HepG2 (cell line): ENCODE results near the gene EPN3. TPM values are rescaled to one million over a fixed set of nuclear protein-coding genes. Genes with fewer than 3 reads are reported as not detected.

Source experiments
- AGO2 ChIP-seq: fragments of 200-400 bp; formaldehyde crosslinking; optimal IDR thresholded peaks from 2 replicates; pipeline ENCODE3; 2017; ENCODE audit warnings: mild to moderate bottlenecking, low read depth, low read length, moderate library complexity
- BCL6 ChIP-seq: IDR thresholded peaks from 2 replicates; pipeline ENCODE4 v1.6.1; 2016; ENCODE audit warnings: missing genetic modification reagents, missing compliant biosample characterization
- BHLHE40 ChIP-seq: IDR thresholded peaks from 2 replicates; pipeline ENCODE4 v1.6.1; 2011; ENCODE audit warnings: low read length, improper control_type of control experiment
- CREBL2 ChIP-seq: sonication (generic); formaldehyde crosslinking; IDR thresholded peaks from 2 replicates; pipeline ENCODE4 v1.8.1; 2023; ENCODE audit warnings: missing genetic modification reagents, mild to moderate bottlenecking, borderline replicate concordance
- FOXP1 ChIP-seq, 2 experiments: fragments of 450-650 bp in 1 of 2; IDR thresholded peaks; 2 replicates each; pipeline ENCODE4 v1.6.1; 2017 to 2018; ENCODE audit warnings: antibody characterized with exemption in 1 of 2
- HMG20B ChIP-seq: conservative IDR thresholded peaks from 2 replicates; pipeline ENCODE4 v1.6.1; 2016; ENCODE audit warnings: missing genetic modification reagents, missing compliant biosample characterization
- HNRNPH1 ChIP-seq: fragments of 200-400 bp; formaldehyde crosslinking; optimal IDR thresholded peaks from 2 replicates; pipeline ENCODE3; 2017; ENCODE audit warnings: mild to moderate bottlenecking, low read depth, low read length
- IRF9 ChIP-seq: sonication (generic); formaldehyde crosslinking; IDR thresholded peaks from 2 replicates; pipeline ENCODE4 v1.8.0; 2022; ENCODE audit warnings: missing genetic modification reagents, mild to moderate bottlenecking, borderline replicate concordance
- KLF13 ChIP-seq: sonication (generic); formaldehyde crosslinking; IDR thresholded peaks from 2 replicates; pipeline ENCODE4 v1.4.0; 2020; ENCODE audit warnings: mild to moderate bottlenecking, missing genetic modification reagents
- MAF1 ChIP-seq: sonication (generic); formaldehyde crosslinking; IDR thresholded peaks from 2 replicates; pipeline ENCODE4 v1.5.0; 2020; ENCODE audit warnings: missing genetic modification reagents, borderline replicate concordance
- MAFF ChIP-seq: IDR thresholded peaks from 2 replicates; pipeline ENCODE4 v1.6.1; 2011; ENCODE audit warnings: low read depth, low read length, improper control_type of control experiment
- MBD4 ChIP-seq: IDR thresholded peaks from 2 replicates; pipeline ENCODE4 v1.6.1; 2012; ENCODE audit warnings: low read length, inconsistent platforms, borderline replicate concordance
- MTF2 ChIP-seq: sonication (generic); formaldehyde crosslinking; IDR thresholded peaks from 2 replicates; pipeline ENCODE4 v1.5.0; 2020; ENCODE audit warnings: missing genetic modification reagents, borderline replicate concordance
- NFYC ChIP-seq: IDR thresholded peaks from 2 replicates; pipeline ENCODE4 v1.6.1; 2016; ENCODE audit warnings: missing genetic modification reagents, missing compliant biosample characterization
- NR2C2 ChIP-seq: sonication (generic); formaldehyde crosslinking; IDR thresholded peaks from 2 replicates; pipeline ENCODE4 v1.4.0; 2020; ENCODE audit warnings: missing genetic modification reagents, mild to moderate bottlenecking, moderate library complexity, borderline replicate concordance
- PPARG ChIP-seq: conservative IDR thresholded peaks from 2 replicates; pipeline ENCODE4 v1.6.1; 2016; ENCODE audit warnings: missing biosample characterization, missing genetic modification reagents
- REL ChIP-seq: sonication (generic); formaldehyde crosslinking; conservative IDR thresholded peaks from 2 replicates; pipeline ENCODE4 v1.8.0; 2022; ENCODE audit warnings: mild to moderate bottlenecking, missing genetic modification reagents, moderate library complexity
- TBL1XR1 ChIP-seq: fragments of 150-350 bp; IDR thresholded peaks from 2 replicates; pipeline ENCODE4 v1.6.1; 2014; ENCODE audit warnings: borderline replicate concordance, low read length; ENCODE audit not compliant: partially characterized antibody
- ZBTB26 ChIP-seq: IDR thresholded peaks from 2 replicates; pipeline ENCODE4 v1.6.1; 2016; ENCODE audit warnings: missing compliant biosample characterization, missing genetic modification reagents, borderline replicate concordance
- ZNF337 ChIP-seq: sonication (generic); formaldehyde crosslinking; IDR thresholded peaks from 2 replicates; pipeline ENCODE4 v1.5.1; 2020; ENCODE audit warnings: missing genetic modification reagents, low read depth, mild to moderate bottlenecking, borderline replicate concordance
- ZNF652 ChIP-seq: IDR thresholded peaks from 2 replicates; pipeline ENCODE4 v1.6.1; 2016; ENCODE audit warnings: low read depth, borderline replicate concordance
- ZNF687 ChIP-seq: sonication (generic); formaldehyde crosslinking; IDR thresholded peaks from 2 replicates; pipeline ENCODE4 v1.5.1; 2020; ENCODE audit warnings: mild to moderate bottlenecking, missing genetic modification reagents, moderate library complexity
- polyA plus RNA-seq, 8 experiments: library from polyadenylated mRNA; depleted of rRNA in 3 of 8; stranded (reverse) in 7 of 8; unstranded in 1 of 8; fragments of >200 nt; fragmentation: Illumina TruSeq in 4 of 8; extraction: Trizol in 4 of 8; gene quantifications; 2 replicates each; pipeline versions ENCODE4 v1.2.1 to v1.2.3, GENCODE V29; 2011 to 2016; ENCODE audit warnings: low read depth in 4 of 8, missing spikeins in 1 of 8, mixed read lengths in 1 of 8; ENCODE audit not compliant: insufficient read depth in 1 of 8
- total RNA-seq, 5 experiments: library from RNA; depleted of rRNA; stranded (reverse); fragments of >200 nt; fragmentation: Illumina TruSeq; extraction: Trizol; gene quantifications; 2 replicates each; pipeline ENCODE4 v1.2.3, GENCODE V29; 2016; ENCODE audit warnings: low read depth in 1 of 5

EPN3 gene
- total and polyA plus RNA-seq, 2 of the 13 experiments (the other 11 are each of a cell fraction or from before 2014, with no cell fraction given) = 0.11 to 0.95 TPM

GRCh38 chr17:50532452-50533024 is at the start of gene EPN3 (continued):
- no peak for TF ChIP-seq BCL6
- TF ChIP-seq NR2C2 (CRISPR knock-in tag) = no peak
- peak; percentile 95 for TF ChIP-seq ZNF652 (CRISPR knock-in tag)
- peak; percentile 33; the same call in 1 of the 2 replicates for TF ChIP-seq ZNF687 (CRISPR knock-in tag)
- TF ChIP-seq HMG20B (CRISPR knock-in tag) = no peak
- no peak for TF ChIP-seq MAF1 (CRISPR knock-in tag)
- TF ChIP-seq PPARG (CRISPR knock-in tag) = no peak
- TF ChIP-seq BHLHE40 = no peak
- TF ChIP-seq ZNF337 (CRISPR knock-in tag) = no peak
- TF ChIP-seq HNRNPH1 = no peak
- TF ChIP-seq TBL1XR1 = no peak
- peak; percentile 55 for TF ChIP-seq AGO2
- no peak for TF ChIP-seq MAFF
- no peak for TF ChIP-seq CREBL2 (CRISPR knock-in tag)
- TF ChIP-seq IRF9 (CRISPR knock-in tag) = no peak
- TF ChIP-seq FOXP1 (IDR thresholded peaks at IDR 0.05) = no peak
- TF ChIP-seq FOXP1 (CRISPR knock-in tag; IDR thresholded peaks at IDR 0.05) = no peak
- TF ChIP-seq MTF2 (CRISPR knock-in tag) = peak; percentile 50; the same call in 1 of the 2 replicates
- no peak for TF ChIP-seq ZBTB26 (CRISPR knock-in tag)
- no peak for TF ChIP-seq NFYC (CRISPR knock-in tag)
- TF ChIP-seq REL (CRISPR knock-in tag) = no peak
- no peak for TF ChIP-seq KLF13
- TF ChIP-seq MBD4 = no peak
